Naive thymus-derived CD4-positive, alpha-beta T cell (primary cell): ENCODE results near the gene INPP5J. TPM values are rescaled to one million over a fixed set of nuclear protein-coding genes. Genes with fewer than 3 reads are reported as not detected.
"Not testable (repeated sequence)": the region's sequence is repeated elsewhere in the genome, so short reads cannot be mapped to it uniquely, and the experiment has no call there.

Experiments
- ATAC-seq: fragments of 150-1000 bp; cut with Tn5 transposase; 2 replicates; pipeline ENCODE4 v1.10.0; 2021; ENCODE audit warnings: mild to moderate bottlenecking, moderate library complexity
- CTCF ChIA-PET: fragments of 350-600 bp; sonication (Branson Sonifier 250); formaldehyde crosslinking; loops from one replicate; lab custom pipeline; 2021; ENCODE audit warnings: antibody characterized with exemption; lab: Charles Lee
- POLR2A ChIA-PET: fragments of 350-600 bp; sonication (Branson Sonifier 250); formaldehyde crosslinking; loops from one replicate; lab custom pipeline; 2021; ENCODE audit warnings: antibody characterized with exemption, inconsistent platforms; lab: Charles Lee
- DNase-seq, 9 donors: peaks; one replicate each; pipeline versions ENCODE4 v3.0.0 to v3.0.0-alpha.2; 2020 to 2022; ENCODE audit warnings: mixed read lengths in 1 of 9
- H3K27ac ChIP-seq: one replicate; pipeline ENCODE4 v1.7.0; 2013; ENCODE audit warnings: mild to moderate bottlenecking, low read depth, low read length, moderate library complexity
- H3K27me3 ChIP-seq, 2 donors: one replicate each; pipeline ENCODE4 v1.7.0; 2013; ENCODE audit warnings: low read length in 2 of 2, mild to moderate bottlenecking in 2 of 2, moderate library complexity in 2 of 2; ENCODE audit not compliant: control insufficient read depth in 2 of 2, insufficient read depth in 2 of 2
- H3K36me3 ChIP-seq, 3 experiments: 1 replicate in 2 of 3; 2 replicates in 1 of 3; pipeline ENCODE4 v1.7.0; 2013; ENCODE audit warnings: low read length in 3 of 3, mild to moderate bottlenecking in 3 of 3, moderate library complexity in 1 of 3; ENCODE audit not compliant: insufficient read depth in 3 of 3, control insufficient read depth in 2 of 3
- H3K4me1 ChIP-seq, 2 donors: one replicate each; pipeline ENCODE4 v1.7.0; 2013; ENCODE audit warnings: low read length in 2 of 2, mild to moderate bottlenecking in 2 of 2, moderate library complexity in 1 of 2; ENCODE audit not compliant: control insufficient read depth in 2 of 2, insufficient read depth in 2 of 2
- H3K4me3 ChIP-seq: 2 replicates; pipeline ENCODE4 v1.7.0; 2013; ENCODE audit warnings: mild to moderate bottlenecking, low read length
- H3K9me3 ChIP-seq, 3 experiments: 1 replicate in 2 of 3; 2 replicates in 1 of 3; pipeline ENCODE4 v1.7.0; 2013; ENCODE audit warnings: low read length in 3 of 3; ENCODE audit not compliant: control insufficient read depth in 2 of 3
- H3K27ac Mint-ChIP-seq, 9 donors: one replicate each; pipeline ENCODE4 v1.8.0; 2020 to 2022; ENCODE audit warnings: mixed read lengths in 9 of 9, mild to moderate bottlenecking in 8 of 9, moderate library complexity in 5 of 9, inconsistent platforms in 2 of 9
- H3K27me3 Mint-ChIP-seq, 5 donors: one replicate each; pipeline ENCODE4 v1.8.0; 2021 to 2022; ENCODE audit warnings: mixed read lengths in 5 of 5, mild to moderate bottlenecking in 1 of 5
- H3K36me3 Mint-ChIP-seq, 5 donors: one replicate each; pipeline ENCODE4 v1.8.0; 2020 to 2022; ENCODE audit warnings: mixed read lengths in 5 of 5, mild to moderate bottlenecking in 3 of 5, inconsistent platforms in 1 of 5
- H3K4me1 Mint-ChIP-seq, 7 donors: one replicate each; pipeline ENCODE4 v1.8.0; 2020 to 2022; ENCODE audit warnings: mixed read lengths in 7 of 7, mild to moderate bottlenecking in 3 of 7, inconsistent platforms in 1 of 7
- H3K4me3 Mint-ChIP-seq, 10 donors: one replicate each; pipeline ENCODE4 v1.8.0; 2020 to 2022; ENCODE audit warnings: mild to moderate bottlenecking in 10 of 10, mixed read lengths in 10 of 10, moderate library complexity in 6 of 10, inconsistent platforms in 2 of 10
- H3K9me3 Mint-ChIP-seq, 11 donors: one replicate each; pipeline ENCODE4 v1.8.0; 2020 to 2022; ENCODE audit warnings: mixed read lengths in 11 of 11, mild to moderate bottlenecking in 4 of 11, inconsistent platforms in 1 of 11, moderate library complexity in 1 of 11
- intact Hi-C, 2 donors: fragments of 100-400 bp; cut with micrococcal nuclease; formaldehyde crosslinking; loops; one replicate each; pipeline ENCODE4 v1.15.1; 2023
- polyA plus RNA-seq, 2 donors: library from polyadenylated mRNA; unstranded; fragments of 300-500 nt; fragmentation: Illumina TruSeq; gene quantifications; one replicate each; pipeline ENCODE4 v1.2.3, GENCODE V29; 2021
- total RNA-seq, 6 experiments: library from RNA in 5 of 6; stranded (reverse) in 5 of 6; gene quantifications; 1 replicate in 5 of 6; 2 replicates in 1 of 6; pipeline ENCODE4 v1.2.3 and lab custom pipeline; 2021 to 2026

Gene INPP5J
- total and polyA plus RNA-seq, 7 experiments from 2014 or later = 0.24 to 0.81 (median 0.51) TPM; not detected in 3

- Histone ChIP-seq H3K9me3 (no peaks in the 10 kb centered on the region), H3K4me3 (peak overlapping the region; percentile 94), H3K4me1 (peaks cover 8 to 16% of the 10 kb centered on the region in 2 donors), H3K27me3 (no peaks in the 10 kb centered on the region), H3K27ac (peak overlapping the region; percentile 68), H3K36me3 (peaks cover 0 to 14% (median 0%) of the 10 kb centered on the region in 3 experiments)
- DNase-seq (no peak), ATAC-seq (peak; percentile 27)
- ChIA-PET POLR2A (interaction anchor here (0.7 to 2.3 kb wide), 19 partner anchors 12 to 645 kb away, joined by 3 to 12 read pairs (median 4); partner anchors contain the start of genes DUSP18, PIK3IP1, PISD and SLC35E4), CTCF (interaction anchor here (0.6 to 1.7 kb wide), 6 partner anchors 17 to 554 kb away, joined by 3 to 8 read pairs (median 3); partner anchors contain the start of gene PISD)
- no peaks in the 10 kb centered on the region for H3K9me3 Mint-ChIP-seq
- peaks cover 0 to 3% (median 0%) of the 10 kb centered on the region in 5 donors for H3K27me3 Mint-ChIP-seq
- peak overlapping the region; percentile 88 to 98 (median 93) for H3K4me3 Mint-ChIP-seq
- H3K27ac Mint-ChIP-seq = peak overlapping the region; percentile 81 to 96 (median 90)
- peaks cover 12 to 26% (median 20%) of the 10 kb centered on the region in 7 donors for H3K4me1 Mint-ChIP-seq
- intact Hi-C loops = loop anchor here (1.0 to 10.0 kb wide), 14 partner anchors 24 to 527 kb away; partner anchors contain the start of genes LIMK2 (in 2 of the 2), RNF185 (in 2 of the 2), DRG1 (in 1 of the 2) and PIK3IP1 (in 1 of the 2)
- H3K36me3 Mint-ChIP-seq = no peaks in the 10 kb centered on the region
Measured at GRCh38 chr22:31107894-31108218, 14.9 kb upstream of the INPP5J start.

GRCh38 chr22:31112547-31113091 is 10.1 kb upstream of the INPP5J start:
- H3K9me3 Mint-ChIP-seq, H3K4me3 Mint-ChIP-seq, H3K36me3 Mint-ChIP-seq, H3K27ac ChIP-seq, H3K9me3 ChIP-seq, DNase-seq, H3K27me3 Mint-ChIP-seq, H3K4me1 ChIP-seq, ATAC-seq, intact Hi-C loops, H3K36me3 ChIP-seq, POLR2A ChIA-PET, CTCF ChIA-PET, H3K4me3 ChIP-seq, H3K27ac Mint-ChIP-seq, H3K27me3 ChIP-seq, H3K4me1 Mint-ChIP-seq: not testable (repeated sequence)

GRCh38 chr22:31118046-31118820 is 4.5 kb upstream of the INPP5J start:
- Mint-ChIP-seq H3K27me3 (no peaks in the 10 kb centered on the region), H3K4me3 (no peak overlapping the region), H3K36me3 (no peaks in the 10 kb centered on the region), H3K9me3 (no peaks in the 10 kb centered on the region), H3K27ac (no peak overlapping the region), H3K4me1 (no peaks in the 10 kb centered on the region)
- intact Hi-C loops = no loop called here
- DNase-seq (no peak), ATAC-seq (no peak)
- H3K27me3 ChIP-seq = no peaks in the 10 kb centered on the region
- ChIA-PET POLR2A (no interaction called here), CTCF (no interaction called here)
- no peaks in the 10 kb centered on the region for H3K36me3 ChIP-seq
- no peak overlapping the region for H3K4me3 ChIP-seq
- no peaks in the 10 kb centered on the region for H3K9me3 ChIP-seq
- H3K27ac ChIP-seq = no peak overlapping the region
- H3K4me1 ChIP-seq = no peaks in the 10 kb centered on the region

- peaks cover 0 to 1% (median 0%) of the 10 kb centered on the region in 11 donors for H3K9me3 Mint-ChIP-seq
- H3K4me3 Mint-ChIP-seq = no peak overlapping the region
- Histone ChIP-seq H3K9me3 (no peaks in the 10 kb centered on the region), H3K4me1 (no peaks in the 10 kb centered on the region), H3K36me3 (no peaks in the 10 kb centered on the region), H3K27me3 (no peaks in the 10 kb centered on the region), H3K27ac (no peak overlapping the region), H3K4me3 (no peak overlapping the region)
- POLR2A ChIA-PET = no interaction called here
- DNase-seq (no peak), ATAC-seq (no peak)
- H3K27ac Mint-ChIP-seq = no peak overlapping the region
- H3K36me3 Mint-ChIP-seq = no peaks in the 10 kb centered on the region
- H3K4me1 Mint-ChIP-seq = no peaks in the 10 kb centered on the region
- CTCF ChIA-PET = interaction anchor here (0.5 kb wide), 1 partner anchor 199 kb away, joined by 3 read pairs; no protein-coding TSS in a partner anchor
- intact Hi-C loops = no loop called here
- no peaks in the 10 kb centered on the region for H3K27me3 Mint-ChIP-seq
Measured at GRCh38 chr22:31119026-31119717, 3.6 kb upstream of the INPP5J start.

- H3K36me3 Mint-ChIP-seq = no peaks in the 10 kb centered on the region
- no peak for DNase-seq
Measured at GRCh38 chr22:31120230-31120629, 2.5 kb upstream of the INPP5J start.

DNA sequence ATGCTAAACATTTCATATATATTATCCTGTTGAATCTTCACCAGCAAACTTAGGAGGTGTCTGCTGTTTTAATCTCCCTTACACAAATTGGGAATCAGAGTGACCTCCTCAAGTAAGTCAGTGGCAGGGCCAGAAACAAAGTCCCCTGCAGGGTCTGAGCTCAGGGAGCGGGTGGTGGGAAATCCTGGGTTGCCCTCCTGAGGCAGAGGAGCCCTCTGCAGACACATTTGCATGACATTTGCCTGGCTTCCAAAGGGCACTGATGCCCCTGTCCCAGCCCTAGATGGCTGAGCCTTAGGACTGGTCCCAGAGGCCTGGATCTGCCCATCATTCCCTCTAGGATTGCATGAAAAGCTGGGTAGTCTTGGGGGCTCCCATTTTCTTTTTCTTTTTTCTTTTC is 2.1 kb upstream of the INPP5J start:
- Mint-ChIP-seq H3K4me1 (no peaks in the 10 kb centered on the region), H3K4me3 (no peak overlapping the region), H3K9me3 (peaks cover 0 to 1% (median 0%) of the 10 kb centered on the region in 11 donors), H3K27ac (no peak overlapping the region), H3K27me3 (no peaks in the 10 kb centered on the region), H3K36me3 (no peaks in the 10 kb centered on the region)
- ChIA-PET POLR2A (no interaction called here), CTCF (no interaction called here)
- DNase-seq = no peak
- Histone ChIP-seq H3K36me3 (no peaks in the 10 kb centered on the region), H3K4me3 (no peak overlapping the region), H3K27ac (no peak overlapping the region), H3K9me3 (no peaks in the 10 kb centered on the region), H3K4me1 (no peaks in the 10 kb centered on the region), H3K27me3 (no peaks in the 10 kb centered on the region)
- intact Hi-C loops = no loop called here
- no peak for ATAC-seq

More at GRCh38 chr22:31120230-31120629, 2.5 kb upstream of the INPP5J start:
- intact Hi-C loops = no loop called here
- ChIA-PET CTCF (no interaction called here), POLR2A (no interaction called here)
- Histone ChIP-seq H3K4me1 (no peaks in the 10 kb centered on the region), H3K9me3 (no peaks in the 10 kb centered on the region), H3K27ac (no peak overlapping the region), H3K27me3 (no peaks in the 10 kb centered on the region), H3K36me3 (no peaks in the 10 kb centered on the region), H3K4me3 (no peak overlapping the region)
- peaks cover 0 to 1% (median 0%) of the 10 kb centered on the region in 11 donors for H3K9me3 Mint-ChIP-seq
- H3K27me3 Mint-ChIP-seq = no peaks in the 10 kb centered on the region
- ATAC-seq = no peak
- H3K27ac Mint-ChIP-seq = no peak overlapping the region
- H3K4me3 Mint-ChIP-seq = no peak overlapping the region
- no peaks in the 10 kb centered on the region for H3K4me1 Mint-ChIP-seq
